IMR-90 (cell line): Measurements from ENCODE around the gene THRB.

Source experiments
- CEBPB ChIP-seq: IDR thresholded peaks from 2 replicates; pipeline ENCODE4 v1.6.1; 2012; ENCODE audit warnings: low read depth, low read length, improper control_type of control experiment
- CTCF ChIP-seq: conservative IDR thresholded peaks from 2 replicates; pipeline ENCODE4 v1.5.1; 2012; ENCODE audit warnings: mild to moderate bottlenecking, low read depth, low read length, improper control_type of control experiment
- ELK1 ChIP-seq: fragments of 150-350 bp; IDR thresholded peaks from 2 replicates; pipeline ENCODE4 v1.6.1; 2016; ENCODE audit warnings: low read depth, mild to moderate bottlenecking, low read length, moderate library complexity, borderline replicate concordance
- FOS ChIP-seq: fragments of 150-350 bp; IDR thresholded peaks from 2 replicates; pipeline ENCODE4 v1.6.1; 2016; ENCODE audit warnings: low read depth, low read length
- MAFK ChIP-seq: IDR thresholded peaks from 2 replicates; pipeline ENCODE4 v1.6.1; 2012; ENCODE audit warnings: low read depth, low read length, improper control_type of control experiment
- POLR2A ChIP-seq: IDR thresholded peaks from 2 replicates; pipeline ENCODE4 v1.6.1; 2012; ENCODE audit warnings: mild to moderate bottlenecking, low read depth, low read length
- RCOR1 ChIP-seq: IDR thresholded peaks from 2 replicates; pipeline ENCODE4 v1.6.1; 2012; ENCODE audit warnings: mild to moderate bottlenecking, low read length, improper control_type of control experiment; ENCODE audit not compliant: insufficient replicate concordance
- USF2 ChIP-seq: fragments of 150-350 bp; IDR thresholded peaks from 2 replicates; pipeline ENCODE4 v1.6.1; 2017; ENCODE audit warnings: mild to moderate bottlenecking, antibody characterized with exemption, low read length, low read depth

- TF ChIP-seq CEBPB (no peak), ELK1 (no peak), CTCF (no peak), POLR2A (no peak), USF2 (no peak), MAFK (no peak), FOS (no peak), RCOR1 (no peak)
Measured at GRCh38 chr3:24141548-24141947, 353.1 kb downstream of the THRB start.
